ENCODE data around the gene DMD.

DNA sequence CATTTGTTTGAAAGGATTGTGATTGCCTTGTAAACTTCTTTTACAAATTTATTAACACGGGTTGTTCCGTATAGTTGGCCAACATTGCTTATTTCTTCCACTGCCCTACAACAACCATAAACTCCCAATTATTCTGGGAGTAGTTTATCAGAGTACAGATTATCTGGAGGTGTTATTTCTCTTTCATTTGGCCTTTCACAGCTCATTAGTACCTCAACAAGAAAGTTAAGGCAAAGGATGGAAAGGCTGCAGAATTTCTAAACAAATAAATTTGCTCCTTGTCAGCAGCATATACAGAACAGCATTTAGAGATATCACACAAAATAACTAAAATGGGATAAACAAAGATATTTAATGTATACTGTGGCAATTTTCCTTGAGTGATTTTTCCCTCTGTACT is 548.8 kb downstream of the DMD start:
- TF ChIP-seq, protein P1, sequence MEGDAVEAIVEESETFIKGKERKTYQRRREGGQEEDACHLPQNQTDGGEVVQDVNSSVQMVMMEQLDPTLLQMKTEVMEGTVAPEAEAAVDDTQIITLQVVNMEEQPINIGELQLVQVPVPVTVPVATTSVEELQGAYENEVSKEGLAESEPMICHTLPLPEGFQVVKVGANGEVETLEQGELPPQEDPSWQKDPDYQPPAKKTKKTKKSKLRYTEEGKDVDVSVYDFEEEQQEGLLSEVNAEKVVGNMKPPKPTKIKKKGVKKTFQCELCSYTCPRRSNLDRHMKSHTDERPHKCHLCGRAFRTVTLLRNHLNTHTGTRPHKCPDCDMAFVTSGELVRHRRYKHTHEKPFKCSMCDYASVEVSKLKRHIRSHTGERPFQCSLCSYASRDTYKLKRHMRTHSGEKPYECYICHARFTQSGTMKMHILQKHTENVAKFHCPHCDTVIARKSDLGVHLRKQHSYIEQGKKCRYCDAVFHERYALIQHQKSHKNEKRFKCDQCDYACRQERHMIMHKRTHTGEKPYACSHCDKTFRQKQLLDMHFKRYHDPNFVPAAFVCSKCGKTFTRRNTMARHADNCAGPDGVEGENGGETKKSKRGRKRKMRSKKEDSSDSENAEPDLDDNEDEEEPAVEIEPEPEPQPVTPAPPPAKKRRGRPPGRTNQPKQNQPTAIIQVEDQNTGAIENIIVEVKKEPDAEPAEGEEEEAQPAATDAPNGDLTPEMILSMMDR (IDR thresholded peaks at IDR 0.05; ENCODE audit: low read length) = no peak
- no peak for TF ChIP-seq EZH2phosphoT487 (IDR thresholded peaks at IDR 0.05; ENCODE audit: low read length)
- TF ChIP-seq EZH2 (optimal IDR thresholded peaks at IDR 0.05; ENCODE audit: low read depth, low read length) = no peak

Data from MM.1S (cell line).